OCI-LY3 (cell line): Measurements from ENCODE around the gene ZC3HAV1L.

Experiments used
- H2AFZ ChIP-seq: fragments of 200-600, 300-600 bp; shearing (Covaris generic); 2 replicates; pipeline ENCODE4 v1.6.0; 2014; ENCODE audit warnings: antibody characterized with exemption, low read depth, low read length
- H3K27ac ChIP-seq: fragments of 200-600, 300-600 bp; sonication (generic); 2 replicates; pipeline ENCODE4 v1.5.1; 2014; ENCODE audit warnings: mild to moderate bottlenecking, low read length, moderate library complexity, mixed read lengths
- H3K27me3 ChIP-seq: fragments of 200-600, 300-600 bp; sonication (generic); 2 replicates; pipeline ENCODE4 v1.6.1; 2014; ENCODE audit warnings: low read depth, low read length, mixed read lengths
- H3K36me3 ChIP-seq: fragments of 200-600, 300-600 bp; sonication (generic); replicated peaks from 2 replicates; pipeline ENCODE3; 2014; ENCODE audit warnings: low read depth, low read length, mixed read lengths
- H3K4me1 ChIP-seq: fragments of 300-600, 200-600 bp; sonication (generic); 2 replicates; pipeline ENCODE4 v1.6.1; 2014; ENCODE audit warnings: low read length, mixed read lengths
- H3K4me2 ChIP-seq: fragments of 200-600, 300-600 bp; sonication (generic); 2 replicates; pipeline ENCODE4 v1.6.1; 2014; ENCODE audit warnings: low read length, mixed read lengths
- H3K4me3 ChIP-seq: fragments of 300-600, 200-600 bp; sonication (generic); 2 replicates; pipeline ENCODE4 v1.5.1; 2014; ENCODE audit warnings: antibody characterized with exemption, mild to moderate bottlenecking, low read length, moderate library complexity
- H3K79me2 ChIP-seq: fragments of 300-600, 200-600 bp; shearing (Covaris generic); 2 replicates; pipeline ENCODE4 v1.6.1; 2014; ENCODE audit warnings: mild to moderate bottlenecking, low read length, mixed read lengths
- H3K9ac ChIP-seq: fragments of 300-600, 200-600 bp; shearing (Covaris generic); 2 replicates; pipeline ENCODE4 v1.6.0; 2014; ENCODE audit warnings: mild to moderate bottlenecking, low read length, moderate library complexity
- H3K9me3 ChIP-seq: fragments of 200-600, 300-600 bp; shearing (Covaris generic); 2 replicates; pipeline ENCODE4 v1.6.1; 2014; ENCODE audit warnings: low read length, mixed read lengths; ENCODE audit not compliant: insufficient read depth
- H4K20me1 ChIP-seq: fragments of 200-600, 300-600 bp; sonication (generic); 2 replicates; pipeline ENCODE4 v1.6.1; 2016; ENCODE audit warnings: low read length, mixed read lengths; ENCODE audit not compliant: insufficient read depth
- EZH2phosphoT487 ChIP-seq: fragments of 200-600 bp; shearing (Covaris generic); IDR thresholded peaks from 2 replicates; pipeline ENCODE4 v1.6.1; 2018; ENCODE audit warnings: antibody characterized with exemption, mixed run types, low read depth
- TF ChIP-seq, protein P1 (sequence below): fragments of 200-600, 300-600 bp; sonication (generic); IDR thresholded peaks from 2 replicates; pipeline ENCODE4 v1.5.1; 2014; ENCODE audit warnings: antibody characterized with exemption, low read length, low read depth

Gene ZC3HAV1L

DNA sequence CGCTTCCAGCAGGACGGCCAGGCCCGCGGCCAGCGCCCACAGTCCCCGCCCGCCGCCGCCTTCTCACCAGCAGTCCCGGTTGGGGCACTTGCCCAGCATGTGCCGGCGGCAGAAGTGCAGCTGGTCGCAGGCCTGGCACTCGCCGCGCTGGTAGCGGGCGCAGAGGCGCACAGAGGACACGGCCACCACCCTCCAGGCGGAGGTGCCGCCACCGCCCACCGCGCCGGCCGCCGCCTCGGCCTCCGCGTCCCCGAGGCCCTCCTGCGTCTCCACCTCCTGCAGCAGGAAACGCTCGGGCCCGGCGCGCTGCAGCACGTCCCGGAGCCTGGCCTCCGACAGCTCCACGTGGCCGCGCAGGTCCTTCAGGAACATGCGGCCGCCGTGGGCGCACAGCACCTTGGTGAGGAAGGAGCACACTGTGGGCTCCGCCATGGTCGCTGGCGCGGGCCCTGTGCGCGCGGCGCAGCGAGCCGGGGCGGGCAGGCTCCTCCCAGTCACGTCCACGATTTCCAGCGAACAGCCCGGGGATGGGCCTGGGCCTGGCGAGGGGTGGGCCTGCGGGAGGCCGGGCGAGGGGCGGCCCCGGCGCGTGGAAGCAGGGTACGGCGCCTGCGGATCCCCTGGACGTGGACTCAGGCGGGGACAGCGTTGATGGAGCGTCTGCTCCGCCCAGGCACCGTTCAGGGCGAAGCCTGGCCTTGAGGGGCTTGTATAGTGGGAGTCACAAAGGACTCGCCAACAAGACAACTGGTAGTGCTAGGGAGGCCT lies at the start of gene ZC3HAV1L:
TSS of gene ZC3HAV1L (minus strand) at position 457 of the 768 bp plus-strand sequence. CDS start at position 432, 25 bp downstream.
- Histone ChIP-seq H3K4me1 (peaks cover 16% of the 10 kb centered on the region), H4K20me1 (no peaks in the 10 kb centered on the region), H3K79me2 (peaks cover 29% of the 10 kb centered on the region), H3K9ac (peak within 1 kb of the TSS; percentile 73), H3K27me3 (no peaks in the 10 kb centered on the region), H3K4me2 (peak within 1 kb of the TSS; percentile 92), H3K4me3 (peak within 1 kb of the TSS; percentile 94), H2AFZ (peak within 1 kb of the TSS; percentile 96), H3K9me3 (no peaks in the 10 kb centered on the region), H3K27ac (peak within 1 kb of the TSS; percentile 33; the same call in 1 of the 2 replicates), H3K36me3 (peaks cover 24% of the 10 kb centered on the region)
- no peak for TF ChIP-seq EZH2phosphoT487
- TF ChIP-seq, protein P1, sequence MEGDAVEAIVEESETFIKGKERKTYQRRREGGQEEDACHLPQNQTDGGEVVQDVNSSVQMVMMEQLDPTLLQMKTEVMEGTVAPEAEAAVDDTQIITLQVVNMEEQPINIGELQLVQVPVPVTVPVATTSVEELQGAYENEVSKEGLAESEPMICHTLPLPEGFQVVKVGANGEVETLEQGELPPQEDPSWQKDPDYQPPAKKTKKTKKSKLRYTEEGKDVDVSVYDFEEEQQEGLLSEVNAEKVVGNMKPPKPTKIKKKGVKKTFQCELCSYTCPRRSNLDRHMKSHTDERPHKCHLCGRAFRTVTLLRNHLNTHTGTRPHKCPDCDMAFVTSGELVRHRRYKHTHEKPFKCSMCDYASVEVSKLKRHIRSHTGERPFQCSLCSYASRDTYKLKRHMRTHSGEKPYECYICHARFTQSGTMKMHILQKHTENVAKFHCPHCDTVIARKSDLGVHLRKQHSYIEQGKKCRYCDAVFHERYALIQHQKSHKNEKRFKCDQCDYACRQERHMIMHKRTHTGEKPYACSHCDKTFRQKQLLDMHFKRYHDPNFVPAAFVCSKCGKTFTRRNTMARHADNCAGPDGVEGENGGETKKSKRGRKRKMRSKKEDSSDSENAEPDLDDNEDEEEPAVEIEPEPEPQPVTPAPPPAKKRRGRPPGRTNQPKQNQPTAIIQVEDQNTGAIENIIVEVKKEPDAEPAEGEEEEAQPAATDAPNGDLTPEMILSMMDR = no peak

DNA sequence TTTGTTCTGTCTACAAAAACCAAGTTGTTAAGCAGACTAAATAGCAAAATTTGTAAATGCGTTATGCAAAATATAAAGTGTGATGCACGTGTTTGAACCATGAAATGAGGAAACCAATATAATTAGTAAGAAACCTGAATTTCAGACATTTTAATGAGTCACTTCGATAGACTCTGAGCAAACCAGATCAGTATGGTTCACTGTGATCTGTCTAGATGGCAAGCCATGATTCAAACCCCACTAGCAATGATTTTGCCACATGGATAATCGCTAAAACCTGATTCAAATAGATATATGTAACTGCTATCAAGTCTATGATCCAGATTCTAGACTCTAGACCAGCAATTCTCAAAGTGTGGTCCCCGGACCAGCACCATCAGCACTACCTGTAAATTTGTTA lies 48.9 kb upstream of the ZC3HAV1L start:
- Histone ChIP-seq H3K4me1 (no peaks in the 10 kb centered on the region), H3K27me3 (no peaks in the 10 kb centered on the region), H3K27ac (no peak overlapping the region), H3K4me3 (no peak overlapping the region), H3K79me2 (peaks cover 96% of the 10 kb centered on the region), H3K9ac (no peak overlapping the region), H3K36me3 (peaks cover 85% of the 10 kb centered on the region), H3K4me2 (no peak overlapping the region), H4K20me1 (peaks cover 13% of the 10 kb centered on the region), H3K9me3 (peaks cover 3% of the 10 kb centered on the region; the same call in 1 of the 2 replicates), H2AFZ (no peak overlapping the region)
- TF ChIP-seq, protein P1 = no peak
- TF ChIP-seq EZH2phosphoT487 = no peak

- peaks cover 20% of the 10 kb centered on the region for H4K20me1 ChIP-seq
- H3K36me3 ChIP-seq = peaks cover 77% of the 10 kb centered on the region
- H3K79me2 ChIP-seq = peaks cover 84% of the 10 kb centered on the region
- no peak overlapping the region for H3K4me3 ChIP-seq
- TF ChIP-seq, protein P1 = no peak
- TF ChIP-seq EZH2phosphoT487 = no peak
- no peak overlapping the region for H2AFZ ChIP-seq
- H3K27ac ChIP-seq = no peak overlapping the region
- no peaks in the 10 kb centered on the region for H3K9me3 ChIP-seq
- H3K4me1 ChIP-seq = no peaks in the 10 kb centered on the region
- H3K9ac ChIP-seq = no peak overlapping the region
- H3K4me2 ChIP-seq = no peak overlapping the region
- H3K27me3 ChIP-seq = no peaks in the 10 kb centered on the region
Observed at GRCh38 chr7:139081584-139081983, 45.7 kb upstream of the ZC3HAV1L start.

- Histone ChIP-seq H3K27me3 (no peaks in the 10 kb centered on the region), H3K79me2 (peaks cover 82% of the 10 kb centered on the region), H2AFZ (no peak overlapping the region), H3K9me3 (no peaks in the 10 kb centered on the region), H3K4me3 (no peak overlapping the region), H3K36me3 (peaks cover 76% of the 10 kb centered on the region), H3K9ac (no peak overlapping the region), H3K4me1 (no peaks in the 10 kb centered on the region), H3K4me2 (no peak overlapping the region), H4K20me1 (peaks cover 25% of the 10 kb centered on the region), H3K27ac (no peak overlapping the region)
- no peak for TF ChIP-seq EZH2phosphoT487
- TF ChIP-seq, protein P1 = no peak
Observed at GRCh38 chr7:139080905-139081304, 45.1 kb upstream of the ZC3HAV1L start.
